ENCODE measurements around the gene PREB.

The PREB gene

DNA sequence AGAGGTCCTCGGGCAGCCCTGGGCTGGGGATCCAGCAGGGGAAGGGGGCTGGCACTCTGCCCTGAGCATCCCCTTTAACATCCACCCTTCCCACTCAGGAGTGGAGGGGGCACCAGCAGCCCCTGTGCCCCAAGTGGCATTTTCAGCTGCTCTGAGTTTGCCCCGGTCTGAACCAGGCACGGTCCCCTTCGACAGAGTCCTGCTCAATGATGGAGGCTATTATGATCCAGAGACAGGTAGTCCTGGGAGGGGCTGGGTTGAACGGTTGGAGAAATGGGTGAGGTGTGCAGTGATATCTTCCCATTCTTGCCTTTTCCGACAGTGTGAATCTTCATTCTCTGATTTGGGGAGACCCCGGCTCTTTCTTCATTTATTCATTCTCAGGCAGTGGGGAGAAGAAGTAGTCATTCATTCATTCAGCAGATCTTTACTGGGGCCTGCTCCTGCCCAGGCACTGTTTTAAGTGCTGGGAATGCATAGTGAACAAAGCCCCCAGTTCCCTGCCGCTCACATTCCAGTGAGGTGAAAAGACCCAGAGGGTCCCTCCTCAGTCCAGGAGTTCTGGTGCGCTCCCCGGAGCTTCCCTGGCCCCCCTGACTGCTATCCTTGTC, 49.3 kb downstream of the PREB start:
- TF ChIP-seq TAF1 (IDR thresholded peaks at IDR 0.05; ENCODE audit: low read depth, low read length) (no peak), PAX5 (IDR thresholded peaks at IDR 0.05; ENCODE audit: insufficient read depth, low read length, severe bottlenecking) (no peak), POU2F2 (IDR thresholded peaks at IDR 0.05; ENCODE audit: low read depth, low read length) (no peak), SPI1 (IDR thresholded peaks at IDR 0.05; ENCODE audit: low read depth, low read length) (no peak), POLR2AphosphoS5 (IDR thresholded peaks at IDR 0.05; ENCODE audit: low read depth, low read length) (no peak)
- DNase-seq (ENCODE audit: insufficient read length, low spot score), result no peak
- no peak for FAIRE-seq

DNA sequence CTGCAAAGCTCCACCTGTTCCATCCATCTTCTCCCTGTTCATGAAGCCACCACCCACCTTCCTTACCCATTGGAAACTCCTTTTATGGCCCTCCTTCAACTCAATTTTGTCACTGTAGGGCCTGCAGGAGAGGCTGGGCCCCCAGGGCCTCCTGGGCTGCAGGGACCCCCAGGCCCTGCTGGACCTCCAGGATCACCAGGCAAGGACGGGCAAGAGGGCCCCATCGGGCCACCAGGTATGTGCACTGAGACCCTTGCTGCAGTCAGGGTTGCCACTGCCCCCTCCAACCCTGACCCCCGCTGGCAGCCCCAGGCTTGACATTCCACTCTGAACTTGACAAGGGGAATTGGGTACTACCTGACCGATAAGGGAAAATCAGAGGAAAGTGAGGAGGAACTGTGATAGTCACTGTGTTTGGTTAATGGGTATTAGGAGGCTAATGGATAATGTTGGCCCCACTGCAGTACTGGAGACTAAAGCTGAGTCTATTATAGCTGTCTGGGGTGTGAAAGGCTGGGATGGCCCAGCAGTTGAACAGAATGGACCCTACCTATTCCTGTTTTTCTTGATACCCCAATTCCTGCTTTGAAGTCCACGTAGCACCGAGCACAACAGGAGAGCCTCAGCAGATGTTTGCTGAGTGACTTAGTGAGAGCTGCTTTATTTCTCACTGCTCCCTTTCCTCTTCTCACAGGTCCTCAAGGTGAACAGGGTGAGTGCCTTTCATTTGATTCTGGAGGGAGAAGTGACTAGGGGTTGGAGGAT, 50.0 kb downstream of the PREB start:
- FAIRE-seq, result no peak
- no peak for DNase-seq (ENCODE audit: insufficient read length, low spot score)
- TF ChIP-seq POLR2AphosphoS5 (IDR thresholded peaks at IDR 0.05; ENCODE audit: low read depth, low read length), result no peak
- no peak for TF ChIP-seq SPI1 (IDR thresholded peaks at IDR 0.05; ENCODE audit: low read depth, low read length)

GRCh38 chr2:27083410-27084296, 50.8 kb downstream of the PREB start:
- FAIRE-seq, result no peak

DNA sequence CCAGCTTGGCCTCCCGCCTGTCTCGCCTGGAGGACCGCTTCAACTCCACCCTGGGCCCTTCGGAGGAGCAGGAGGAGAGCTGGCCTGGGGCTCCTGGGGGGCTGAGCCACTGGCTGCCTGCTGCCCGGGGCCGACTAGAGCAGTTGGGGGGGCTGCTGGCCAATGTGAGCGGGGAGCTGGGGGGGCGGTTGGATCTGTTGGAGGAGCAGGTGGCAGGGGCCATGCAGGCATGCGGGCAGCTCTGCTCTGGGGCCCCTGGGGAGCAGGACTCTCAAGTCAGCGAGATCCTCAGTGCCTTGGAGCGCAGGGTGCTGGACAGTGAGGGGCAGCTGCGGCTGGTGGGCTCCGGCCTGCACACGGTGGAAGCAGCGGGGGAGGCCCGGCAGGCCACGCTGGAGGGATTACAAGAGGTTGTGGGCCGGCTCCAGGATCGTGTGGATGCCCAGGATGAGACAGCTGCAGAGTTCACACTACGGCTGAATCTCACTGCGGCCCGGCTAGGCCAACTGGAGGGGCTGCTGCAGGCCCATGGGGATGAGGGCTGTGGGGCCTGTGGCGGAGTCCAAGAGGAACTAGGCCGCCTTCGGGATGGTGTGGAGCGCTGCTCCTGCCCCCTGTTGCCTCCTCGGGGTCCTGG, 51.5 kb downstream of the PREB start:
- TF ChIP-seq TAF1 (IDR thresholded peaks at IDR 0.05; ENCODE audit: low read depth, low read length), result no peak
- no peak for TF ChIP-seq SPI1 (IDR thresholded peaks at IDR 0.05; ENCODE audit: low read depth, low read length)
- no peak for TF ChIP-seq POLR2AphosphoS5 (IDR thresholded peaks at IDR 0.05; ENCODE audit: low read depth, low read length)
- TF ChIP-seq POLR2A (IDR thresholded peaks at IDR 0.05; ENCODE audit: low read depth, low read length), result no peak
- TF ChIP-seq PAX5 (IDR thresholded peaks at IDR 0.05; ENCODE audit: insufficient read depth, low read length, severe bottlenecking), result no peak
- no peak for TF ChIP-seq POU2F2 (IDR thresholded peaks at IDR 0.05; ENCODE audit: low read depth, low read length)
- no peak for FAIRE-seq
- DNase-seq (ENCODE audit: insufficient read length, low spot score), result no peak

More at GRCh38 chr2:27083410-27084296, 50.8 kb downstream of the PREB start:
- no peak for DNase-seq (ENCODE audit: insufficient read length, low spot score)
- TF ChIP-seq SPI1 (IDR thresholded peaks at IDR 0.05; ENCODE audit: low read depth, low read length), result no peak
- TF ChIP-seq TAF1 (IDR thresholded peaks at IDR 0.05; ENCODE audit: low read depth, low read length), result no peak
- no peak for TF ChIP-seq POLR2AphosphoS5 (IDR thresholded peaks at IDR 0.05; ENCODE audit: low read depth, low read length)
- TF ChIP-seq POU2F2 (IDR thresholded peaks at IDR 0.05; ENCODE audit: low read depth, low read length), result no peak
- TF ChIP-seq POLR2A (IDR thresholded peaks at IDR 0.05; ENCODE audit: low read depth, low read length), result no peak
- TF ChIP-seq PAX5 (IDR thresholded peaks at IDR 0.05; ENCODE audit: insufficient read depth, low read length, severe bottlenecking), result no peak

DNA sequence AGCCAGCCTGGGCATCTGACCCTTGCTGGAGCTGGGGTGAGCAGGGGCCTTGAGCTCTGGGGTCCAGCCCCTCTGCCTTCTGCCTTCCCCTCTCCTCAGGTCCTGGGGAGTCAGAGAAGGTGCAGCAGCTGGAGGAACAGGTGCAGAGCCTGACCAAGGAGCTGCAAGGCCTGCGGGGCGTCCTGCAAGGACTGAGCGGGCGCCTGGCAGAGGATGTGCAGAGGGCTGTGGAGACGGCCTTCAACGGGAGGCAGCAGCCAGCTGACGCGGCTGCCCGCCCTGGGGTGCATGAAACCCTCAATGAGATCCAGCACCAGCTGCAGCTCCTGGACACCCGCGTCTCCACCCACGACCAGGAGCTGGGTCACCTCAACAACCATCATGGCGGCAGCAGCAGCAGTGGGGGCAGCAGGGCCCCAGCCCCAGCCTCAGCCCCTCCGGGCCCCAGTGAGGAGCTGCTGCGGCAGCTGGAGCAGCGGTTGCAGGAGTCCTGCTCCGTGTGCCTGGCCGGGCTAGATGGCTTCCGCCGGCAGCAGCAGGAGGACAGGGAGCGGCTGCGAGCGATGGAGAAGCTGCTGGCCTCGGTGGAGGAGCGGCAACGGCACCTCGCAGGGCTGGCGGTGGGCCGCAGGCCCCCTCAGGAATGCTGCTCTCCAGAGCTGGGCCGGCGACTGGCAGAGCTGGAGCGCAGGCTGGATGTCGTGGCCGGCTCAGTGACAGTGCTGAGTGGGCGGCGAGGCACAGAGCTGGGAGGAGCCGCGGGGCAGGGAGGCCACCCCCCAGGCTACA, 52.3 kb downstream of the PREB start:
- no peak for TF ChIP-seq SPI1 (IDR thresholded peaks at IDR 0.05; ENCODE audit: low read depth, low read length)
- no peak for TF ChIP-seq PAX5 (IDR thresholded peaks at IDR 0.05; ENCODE audit: insufficient read depth, low read length, severe bottlenecking)
- no peak for TF ChIP-seq TAF1 (IDR thresholded peaks at IDR 0.05; ENCODE audit: low read depth, low read length)
- no peak for TF ChIP-seq POLR2A (IDR thresholded peaks at IDR 0.05; ENCODE audit: low read depth, low read length)
- TF ChIP-seq POU2F2 (IDR thresholded peaks at IDR 0.05; ENCODE audit: low read depth, low read length), result no peak
- no peak for TF ChIP-seq POLR2AphosphoS5 (IDR thresholded peaks at IDR 0.05; ENCODE audit: low read depth, low read length)
- DNase-seq (ENCODE audit: insufficient read length, low spot score), result no peak
- FAIRE-seq, result no peak

All from GM12891 (cell line).